Activated effector memory CD4-positive, alpha-beta T cell treated with Interleukin-2 at 50 U/mL for 16 hours (primary cell): ENCODE measurements around the gene DAB2.

Experiments used
- DNase-seq: peaks from one replicate; pipeline ENCODE4 v3.0.0-alpha.2; 2020

The DAB2 gene

DNA sequence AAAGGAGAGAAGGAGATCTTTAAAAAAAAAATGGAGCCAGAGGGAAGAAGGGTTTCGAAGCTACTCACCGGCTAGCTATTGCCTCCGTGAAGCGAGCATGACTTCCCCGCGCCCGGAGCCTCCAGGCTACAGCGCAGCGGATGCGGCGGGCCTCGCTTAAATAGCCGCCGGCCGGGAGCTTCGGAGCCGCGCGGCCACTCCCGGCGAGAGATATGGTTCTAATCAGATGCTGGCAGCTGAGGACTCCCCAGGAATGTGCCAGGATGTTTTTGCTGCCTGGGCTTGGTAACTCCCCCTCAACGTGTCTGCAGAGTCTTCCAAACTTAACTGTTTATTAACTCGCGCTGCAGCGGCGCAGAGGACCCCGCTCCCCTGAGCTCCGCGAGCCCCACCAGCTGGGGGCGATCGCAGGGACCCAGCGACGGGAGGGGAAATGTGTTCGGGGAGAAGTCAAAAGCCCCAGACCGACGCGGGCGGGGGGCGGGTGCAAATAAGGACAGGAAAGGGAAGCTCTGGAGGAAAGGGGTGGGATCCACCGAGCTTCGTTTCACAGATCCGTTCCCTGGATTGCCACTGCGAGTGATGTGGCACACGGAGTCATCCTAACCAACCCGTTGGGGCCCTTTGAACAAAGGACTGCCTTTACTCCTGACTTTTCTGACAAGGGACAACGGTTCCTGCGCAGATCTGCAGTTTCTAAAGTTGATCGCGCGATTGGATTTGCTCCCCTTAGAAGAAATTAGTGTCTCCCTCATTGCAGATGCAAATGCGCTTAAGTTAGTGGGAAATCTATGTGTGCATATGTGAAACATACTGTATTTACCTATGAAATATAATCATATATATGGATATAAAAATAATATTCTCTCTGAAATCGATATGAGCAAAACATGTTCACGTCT lies at the start of gene DAB2:
TSS of gene DAB2 (minus strand) at position 245 of the 902 bp plus-strand sequence. CDS start 30,660 bp downstream, outside the sequence.
- DNase-seq, result peak; percentile 10

DNA sequence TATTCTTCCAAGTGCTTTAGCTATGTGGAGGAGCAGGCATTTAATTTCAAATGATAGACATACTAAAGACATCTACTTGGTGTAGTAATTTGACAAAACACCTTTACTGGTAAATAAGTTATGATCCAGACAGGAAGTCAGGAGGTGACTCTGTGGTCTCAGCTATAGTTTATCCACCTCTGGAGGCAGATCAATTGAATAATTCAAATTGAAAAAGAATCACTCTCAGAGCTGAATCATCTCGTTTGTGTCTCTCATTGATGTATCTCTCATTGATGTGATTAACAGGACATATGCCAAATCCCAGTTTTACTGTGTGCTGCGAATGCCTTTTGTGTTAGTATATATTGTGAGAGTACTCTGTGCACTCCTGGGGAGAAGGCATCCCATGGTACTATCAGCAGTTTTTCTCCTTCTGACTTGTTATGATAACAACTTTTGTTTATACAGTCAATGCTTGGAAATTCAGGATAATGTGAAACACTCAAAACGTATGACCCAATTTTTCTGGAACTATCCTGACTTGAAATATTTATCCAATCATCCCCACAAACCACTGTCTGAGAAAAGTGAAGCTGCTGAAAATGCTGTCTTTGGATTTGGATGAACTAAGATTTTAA lies 48.5 kb upstream of the DAB2 start:
- DNase-seq, result no peak

DNA sequence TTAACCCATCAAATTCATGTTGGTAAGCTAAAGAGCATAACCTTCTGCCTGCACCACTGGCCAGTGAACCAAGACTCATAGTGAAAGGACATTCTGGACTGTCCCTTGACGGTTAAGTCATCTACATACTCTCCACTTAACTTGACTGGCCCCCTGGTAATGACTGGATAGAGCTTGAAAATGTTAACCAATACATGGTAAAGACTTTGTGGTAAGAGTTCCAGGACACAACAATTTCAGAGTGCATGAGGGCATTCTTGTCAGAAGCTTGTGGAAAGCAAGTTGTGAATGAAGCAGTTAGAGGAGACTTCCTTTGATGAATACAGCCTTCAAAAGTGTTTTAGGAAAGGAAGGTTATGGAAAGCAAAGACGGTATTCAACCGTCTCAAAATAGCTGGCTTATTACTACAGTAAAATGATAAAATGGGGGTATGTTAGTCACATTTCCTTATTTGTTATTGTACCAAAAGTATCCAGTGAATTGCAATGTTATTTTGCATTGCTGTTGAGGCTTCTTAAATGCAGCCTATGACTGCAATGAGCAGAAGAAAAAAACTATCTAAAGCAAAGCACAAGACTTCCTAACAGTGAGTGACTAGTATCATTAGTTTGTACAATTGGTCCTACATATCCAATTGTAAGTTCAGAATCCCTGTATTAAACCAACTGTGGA lies 47.2 kb upstream of the DAB2 start:
- no peak for DNase-seq

DNA sequence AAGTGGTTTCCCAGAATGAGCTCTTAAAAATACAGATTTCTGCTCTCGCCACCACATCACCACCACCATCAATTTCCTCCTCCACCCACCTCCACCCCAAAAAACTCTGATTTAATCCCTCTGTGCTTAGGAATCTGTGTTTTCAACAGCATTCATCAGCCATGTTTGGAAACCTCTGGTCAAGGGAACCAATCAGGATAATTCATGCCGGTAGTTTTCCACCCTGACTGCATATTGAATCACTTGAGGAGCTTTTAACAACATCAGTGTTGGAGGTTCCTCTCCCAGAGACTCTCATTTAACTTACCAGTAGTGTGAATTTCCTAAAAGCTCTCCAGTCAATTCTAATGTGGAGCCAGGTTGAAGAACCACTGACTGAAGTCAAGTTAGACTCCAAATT lies 46.0 kb upstream of the DAB2 start:
- DNase-seq, result no peak

DNA sequence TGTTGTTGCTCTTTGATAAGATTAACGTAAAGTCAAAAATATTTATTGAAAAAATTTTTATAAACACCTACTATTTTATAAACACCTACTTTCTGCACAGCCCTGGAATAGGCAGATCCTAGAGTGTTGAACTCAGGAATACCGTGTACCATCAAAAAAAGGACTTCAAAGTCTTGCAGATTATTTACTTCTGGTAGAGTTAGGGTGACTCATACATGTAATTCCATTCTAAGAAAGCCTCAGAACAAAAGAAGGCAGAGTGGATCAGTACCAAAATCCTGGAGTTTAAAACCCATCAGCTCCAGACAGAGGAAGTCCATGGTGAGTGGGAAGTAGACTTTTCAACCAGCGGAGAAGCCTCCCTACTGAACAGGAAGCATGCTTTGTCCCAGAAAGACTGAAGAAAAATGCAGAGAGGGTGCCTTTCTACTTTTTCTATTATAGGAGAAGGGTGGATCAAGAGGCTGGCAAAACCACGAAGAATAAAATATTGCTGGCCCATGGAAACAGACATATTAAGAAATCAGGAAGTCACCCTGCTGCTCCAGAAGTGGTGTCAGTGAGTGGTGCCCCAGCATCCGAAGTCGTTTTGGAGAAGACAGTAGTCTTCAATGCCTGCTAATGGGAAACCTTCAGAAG lies 45.1 kb upstream of the DAB2 start:
- DNase-seq, result no peak

DNA sequence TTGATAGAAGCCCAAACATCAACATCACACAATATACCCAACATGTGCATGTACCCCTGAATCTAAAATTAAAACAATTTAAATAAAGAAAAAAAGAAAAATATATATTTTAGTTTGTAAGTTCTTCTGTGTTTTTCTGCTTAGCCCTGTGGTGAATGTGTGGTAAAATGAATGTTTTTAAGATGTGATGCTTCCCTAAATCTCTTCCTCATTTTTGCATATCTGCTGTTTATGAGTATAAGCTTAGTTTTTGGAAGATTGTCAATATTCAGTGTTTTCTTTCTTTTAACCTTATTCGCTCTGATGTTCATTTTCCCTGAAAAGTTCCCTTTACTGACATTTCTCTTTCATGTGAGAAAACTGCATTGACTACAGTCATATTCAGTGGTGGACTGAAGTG lies 44.4 kb upstream of the DAB2 start:
- DNase-seq, result no peak

DNA sequence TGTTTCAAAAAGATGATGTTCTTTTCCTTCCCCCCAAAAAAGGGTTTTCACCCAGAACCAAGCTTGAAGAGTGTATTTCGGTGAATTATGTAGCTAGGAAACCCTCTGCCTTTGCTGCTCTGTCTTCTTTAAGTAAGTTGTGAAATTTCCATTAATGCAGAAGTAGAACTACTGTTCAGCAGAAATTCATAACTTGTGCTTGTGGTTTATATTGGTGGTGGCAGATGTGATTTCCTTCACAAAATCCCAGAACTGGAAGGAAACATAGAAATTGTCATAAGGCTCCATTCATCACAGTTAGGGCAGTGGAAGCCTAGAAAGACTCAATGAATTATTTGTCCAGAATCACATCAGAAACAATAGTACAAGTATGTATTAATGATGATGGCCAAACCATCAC lies 42.1 kb upstream of the DAB2 start:
- no peak for DNase-seq

DNA sequence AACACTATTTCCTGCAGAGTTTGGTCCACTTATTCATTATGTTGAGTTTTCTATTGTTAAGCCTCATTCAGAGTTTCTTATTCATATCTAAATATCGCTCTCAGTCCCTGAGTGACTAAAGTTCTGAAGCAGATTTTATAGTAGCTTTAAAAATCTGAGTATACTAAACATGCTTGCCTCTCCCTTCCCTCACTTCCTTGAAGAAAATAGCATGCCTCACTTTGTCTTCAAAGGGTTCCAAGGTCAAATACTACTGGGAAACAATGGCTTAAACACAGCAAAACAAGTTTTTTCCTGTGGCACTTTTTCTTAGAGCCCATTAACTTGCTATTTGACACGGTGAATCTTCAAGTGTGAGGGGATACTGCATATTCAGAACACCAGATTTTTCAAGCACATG lies 41.1 kb upstream of the DAB2 start:
- DNase-seq, result no peak

DNA sequence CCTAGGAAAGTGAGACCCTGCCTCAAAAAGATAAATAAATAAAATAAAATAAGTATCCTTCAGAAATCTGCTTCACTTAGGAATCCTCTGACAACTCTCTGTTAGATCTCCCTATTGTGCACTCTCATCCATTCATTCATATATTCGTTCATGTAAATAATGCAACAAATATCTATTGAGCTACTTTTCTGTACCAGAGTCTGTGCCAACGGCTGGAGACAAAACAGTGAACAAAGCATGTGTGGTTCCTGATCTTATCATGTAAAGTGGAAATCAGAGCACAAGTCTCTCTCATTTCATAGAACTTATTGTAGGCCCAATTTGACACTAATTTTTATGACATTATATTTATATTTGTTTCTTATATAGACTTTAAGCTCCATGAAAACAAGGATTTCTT lies 40.3 kb upstream of the DAB2 start:
- DNase-seq, result no peak

DNA sequence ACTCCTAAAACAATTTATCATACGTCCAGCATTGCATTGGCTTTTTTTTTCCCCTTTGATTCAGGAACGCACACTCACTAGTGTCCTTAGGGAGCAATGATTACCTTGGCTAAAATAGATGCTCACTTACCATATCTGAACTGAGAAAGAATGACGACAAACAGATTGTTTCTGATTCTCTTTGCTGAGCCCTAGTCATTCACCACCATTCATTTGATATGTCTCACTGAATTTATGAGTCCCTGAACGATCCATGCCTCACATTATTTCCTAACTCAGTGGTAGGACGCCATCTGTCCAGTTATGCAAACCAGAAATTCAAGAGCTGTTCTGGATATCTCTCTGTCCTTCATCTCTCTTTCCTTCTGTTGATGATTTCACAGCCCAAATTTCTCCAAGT lies 39.3 kb upstream of the DAB2 start:
- no peak for DNase-seq

- DNase-seq, result no peak
Measured at GRCh38 chr5:39462211-39462610, 37.4 kb upstream of the DAB2 start.

GRCh38 chr5:39461007-39461682 lies 36.4 kb upstream of the DAB2 start:
- DNase-seq, result no peak

GRCh38 chr5:39459907-39460306 lies 35.1 kb upstream of the DAB2 start:
- DNase-seq, result no peak

- DNase-seq, result no peak
Measured at GRCh38 chr5:39459071-39459470, 34.3 kb upstream of the DAB2 start.

DNA sequence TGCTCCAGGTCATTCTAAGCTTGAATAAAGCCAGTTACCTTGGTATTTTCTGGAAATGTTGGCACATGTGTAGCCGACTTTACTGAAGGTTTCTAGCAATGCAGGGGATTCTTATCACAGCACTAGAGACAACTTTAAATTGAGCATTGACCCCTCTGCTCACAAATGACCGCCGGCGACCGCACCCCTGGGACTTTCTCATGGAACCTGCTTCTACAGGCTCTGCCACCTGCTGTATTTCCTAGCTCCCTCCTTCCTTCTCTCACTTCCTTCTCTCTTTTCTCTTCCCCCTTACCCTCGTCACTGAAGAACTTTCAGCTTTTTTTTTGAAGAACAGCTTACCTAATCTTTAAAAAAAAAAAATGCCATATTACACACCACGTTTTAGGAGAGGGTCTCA lies 30.9 kb upstream of the DAB2 start:
- no peak for DNase-seq

DNA sequence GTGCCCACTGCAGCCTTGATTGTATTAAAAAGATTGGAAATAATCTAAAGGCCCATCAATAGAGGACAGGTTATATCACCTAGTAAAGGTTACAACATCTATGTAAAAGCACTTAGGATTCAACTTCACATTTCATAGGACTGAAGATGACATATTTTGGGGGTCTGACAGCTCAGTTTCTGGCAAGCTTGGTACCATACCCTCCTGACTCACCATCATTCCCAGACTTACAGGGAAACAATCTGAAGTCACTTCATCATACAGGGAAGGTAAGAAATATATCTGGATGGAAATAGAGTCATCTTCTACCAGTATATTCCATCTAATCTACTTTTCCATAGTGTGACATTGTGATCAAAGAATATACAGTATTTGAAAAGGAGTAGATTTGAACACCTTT lies 28.8 kb upstream of the DAB2 start:
- no peak for DNase-seq

- DNase-seq, result no peak
Measured at GRCh38 chr5:39452846-39453245, 28.1 kb upstream of the DAB2 start.

DNA sequence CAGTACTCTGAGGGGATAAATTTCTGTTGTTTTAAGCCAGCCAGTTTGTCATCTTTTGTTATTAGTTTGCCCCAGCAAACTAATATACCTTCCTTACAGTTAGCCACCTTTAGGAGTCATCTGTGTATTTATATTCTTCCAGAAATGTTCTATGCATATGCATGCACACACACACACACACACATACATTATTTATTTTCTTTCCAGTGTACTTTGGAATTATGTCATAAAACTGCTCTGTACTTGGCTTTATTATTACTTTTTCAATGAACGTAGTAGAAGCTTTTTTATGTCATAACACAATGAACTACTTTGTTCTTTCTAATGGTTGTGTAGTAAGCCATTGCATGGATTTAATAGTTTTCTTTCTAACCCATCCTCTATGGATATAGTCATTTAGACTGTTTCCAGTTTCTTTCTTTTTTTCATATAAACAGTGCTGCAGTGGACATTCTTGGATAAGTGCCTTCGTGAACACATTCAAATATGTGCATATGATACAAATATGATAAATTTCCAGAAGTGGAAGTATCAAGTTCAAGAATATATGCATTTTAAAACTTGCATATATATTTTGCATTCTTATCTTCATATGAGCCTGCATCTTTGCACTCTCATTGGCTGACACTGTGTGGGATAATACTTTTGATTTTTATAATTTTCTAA lies 26.6 kb upstream of the DAB2 start:
- DNase-seq, result no peak

- DNase-seq, result no peak
Measured at GRCh38 chr5:39450487-39450886, 25.7 kb upstream of the DAB2 start.

DNA sequence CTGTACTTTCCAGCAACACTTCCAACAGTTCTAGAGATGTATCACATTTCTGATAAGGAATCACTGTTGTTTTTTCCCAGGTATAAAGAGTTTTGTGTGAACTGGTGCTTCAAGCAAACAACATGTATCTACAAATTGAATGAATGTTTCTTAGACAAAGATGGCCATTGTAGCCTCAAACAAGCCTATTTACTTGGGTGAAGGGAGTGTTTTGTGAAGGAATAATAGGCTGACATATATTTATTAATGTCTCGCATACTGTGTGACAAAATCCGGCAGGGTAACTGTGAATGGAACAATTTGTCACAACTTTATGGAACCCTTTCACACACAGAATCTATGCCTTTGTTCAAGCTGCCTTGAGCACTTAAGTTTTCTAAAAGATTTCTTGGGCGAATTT lies 24.8 kb upstream of the DAB2 start:
- no peak for DNase-seq

DNA sequence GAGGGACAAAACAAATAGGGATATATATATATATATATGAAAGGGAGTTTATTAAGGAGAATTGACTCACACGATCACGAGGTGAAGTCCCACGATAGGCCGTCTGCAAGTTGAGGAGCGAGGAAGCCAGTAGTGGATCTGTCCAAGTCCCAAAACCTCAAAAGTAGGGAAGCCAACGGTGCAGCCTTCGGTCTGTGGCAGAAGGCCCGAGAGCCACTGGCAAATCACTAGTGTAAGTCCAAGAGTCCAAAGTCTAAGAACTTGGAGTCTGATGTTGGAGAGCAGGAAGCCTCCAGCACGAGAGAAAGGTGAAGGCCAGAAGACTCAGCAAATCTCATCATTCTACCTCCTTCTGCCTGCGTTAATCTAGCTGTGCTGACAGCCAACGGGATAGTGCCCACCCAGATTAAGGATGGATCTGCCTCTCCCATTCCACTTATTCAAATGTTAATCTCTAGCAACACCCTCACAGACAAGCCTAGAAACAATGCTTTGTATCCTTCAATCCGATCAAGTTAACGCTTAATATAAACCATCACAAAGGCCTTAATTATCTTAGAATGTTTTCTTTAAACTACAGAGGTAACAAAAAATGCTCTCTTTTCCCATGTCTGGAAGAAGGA lies 23.8 kb upstream of the DAB2 start:
- DNase-seq, result no peak

DNA sequence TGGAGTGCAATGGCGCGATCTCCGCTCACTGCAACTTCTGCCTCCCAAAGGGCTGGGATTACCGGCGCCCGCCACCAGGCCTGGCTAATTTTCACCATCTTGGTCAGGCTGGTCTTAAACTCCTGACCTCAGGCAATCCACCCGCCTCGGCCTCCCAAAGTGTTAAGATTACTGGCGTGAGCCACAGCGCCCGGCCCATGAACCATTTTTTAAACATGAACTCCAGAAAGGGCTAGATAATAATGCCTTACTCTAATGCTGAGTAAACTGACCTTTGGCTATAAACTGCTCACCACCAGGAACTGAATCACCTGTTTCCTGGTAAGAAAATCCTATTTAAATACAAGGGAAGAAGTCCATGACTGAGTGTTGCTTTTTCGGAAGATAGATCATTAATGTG lies 23.2 kb upstream of the DAB2 start:
- no peak for DNase-seq
